ENCODE measurements around the gene RAD52.
A peak's percentile ranks its signal among the peaks of the same experiment; 100 is the strongest.

Gene RAD52

DNA sequence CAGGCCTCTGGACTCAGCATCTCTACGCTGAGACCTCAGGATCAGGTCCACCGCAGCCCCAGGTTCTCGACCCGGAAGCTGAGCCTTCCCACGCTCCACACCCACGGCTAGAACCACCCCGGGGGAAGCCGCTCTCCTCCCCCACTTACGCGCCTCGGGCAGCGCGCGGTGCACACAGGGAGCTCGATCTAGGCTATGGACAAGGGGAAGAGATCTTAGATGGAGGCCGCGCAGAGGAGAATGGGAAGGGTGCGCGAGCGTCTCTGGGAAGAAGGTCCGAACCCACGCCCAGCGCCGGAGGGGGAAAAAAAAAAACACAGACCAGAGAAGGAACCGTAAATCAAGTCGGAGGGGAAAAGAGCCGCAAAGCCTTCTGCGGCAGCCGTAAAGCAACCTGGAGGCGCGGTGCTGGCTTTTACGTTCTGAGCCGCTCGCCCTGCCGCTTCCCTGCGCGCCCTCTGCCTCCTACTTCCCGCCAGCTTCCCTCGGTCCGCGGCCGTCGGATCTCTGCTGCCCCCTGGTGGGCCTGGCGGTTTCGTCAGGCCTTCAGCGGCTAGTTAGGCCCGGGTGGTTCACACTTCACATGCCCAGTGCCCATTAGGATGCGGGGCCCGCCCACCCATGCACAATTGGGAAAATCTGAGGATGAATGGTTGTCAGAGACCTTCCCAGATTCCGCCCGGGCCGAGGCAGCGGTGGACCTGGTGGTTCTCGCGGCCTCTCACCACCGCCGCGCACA, at the start of gene RAD52:
RAD52 (minus strand) TSS at position 242 of the 739 bp plus-strand sequence. CDS start 16,636 bp downstream, outside the sequence.
- peak; percentile 97 for DNase-seq

- DNase-seq = no peak
Measured at GRCh38 chr12:998020-998874, 48.8 kb upstream of the RAD52 start.

GRCh38 chr12:997505-997904, 48.0 kb upstream of the RAD52 start:
- no peak for DNase-seq

DNA sequence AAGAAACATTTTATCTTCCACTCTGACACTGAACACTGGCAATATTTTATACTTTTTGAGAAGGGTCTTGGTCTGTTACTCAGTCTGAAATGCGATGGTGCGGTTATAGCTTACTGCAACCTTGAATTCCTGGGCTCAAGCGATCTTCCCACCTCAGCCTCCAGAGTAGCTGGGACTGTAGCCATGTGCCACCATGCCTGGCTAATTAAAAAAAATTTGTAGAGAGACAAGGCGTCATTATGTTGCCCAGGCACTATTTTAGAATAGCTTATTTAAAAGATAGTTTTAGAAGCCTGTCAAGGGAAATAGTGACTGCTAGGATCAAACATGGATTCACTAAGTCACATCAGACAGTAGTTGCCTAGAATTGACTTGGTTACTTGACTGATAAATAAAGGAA, 47.4 kb upstream of the RAD52 start:
- no peak for DNase-seq

- no peak for DNase-seq
Measured at GRCh38 chr12:992647-993046, 43.2 kb upstream of the RAD52 start.

GRCh38 chr12:991350-992333, 42.1 kb upstream of the RAD52 start:
- no peak for DNase-seq

DNA sequence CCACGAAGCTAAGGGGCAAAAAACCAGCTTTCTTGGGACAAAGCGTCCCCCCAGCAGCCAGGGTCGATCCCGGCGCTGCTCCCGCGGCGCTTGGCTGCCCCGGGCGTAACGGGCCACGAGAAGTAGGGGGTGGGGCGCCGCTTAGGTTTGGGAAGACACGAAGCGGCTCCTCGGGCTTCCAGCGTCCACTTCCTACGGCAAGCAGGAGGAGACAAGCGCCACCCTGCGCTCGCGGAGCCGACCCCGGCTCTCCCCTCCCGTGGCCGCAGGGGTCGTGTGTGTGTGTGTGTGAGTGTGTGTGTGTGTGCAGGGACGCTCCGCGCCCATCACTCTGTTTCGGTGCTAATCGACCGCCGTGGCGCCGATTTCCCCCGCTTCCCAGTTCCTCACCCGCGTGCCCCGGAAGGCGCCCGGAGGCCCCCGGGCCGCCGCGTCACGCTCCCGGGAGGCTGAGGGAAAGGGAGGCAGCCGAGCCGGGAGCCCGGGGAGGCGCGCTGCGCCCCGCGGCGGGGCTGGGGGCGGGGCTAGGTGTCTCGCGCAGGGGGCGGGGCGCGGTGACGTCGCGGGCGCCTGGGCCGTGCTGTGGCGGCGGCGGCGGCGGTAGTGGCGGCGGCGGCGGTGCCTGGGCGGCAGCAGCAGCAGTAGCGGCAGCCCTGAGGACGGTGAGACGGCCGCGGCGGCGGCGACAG, 41.3 kb upstream of the RAD52 start, which contains the start of gene ERC1:
ERC1 (plus strand) TSS at position 563 of the 689 bp plus-strand sequence. CDS start 36,681 bp downstream, outside the sequence.
- peak; percentile 78 to 89 for DNase-seq

DNA sequence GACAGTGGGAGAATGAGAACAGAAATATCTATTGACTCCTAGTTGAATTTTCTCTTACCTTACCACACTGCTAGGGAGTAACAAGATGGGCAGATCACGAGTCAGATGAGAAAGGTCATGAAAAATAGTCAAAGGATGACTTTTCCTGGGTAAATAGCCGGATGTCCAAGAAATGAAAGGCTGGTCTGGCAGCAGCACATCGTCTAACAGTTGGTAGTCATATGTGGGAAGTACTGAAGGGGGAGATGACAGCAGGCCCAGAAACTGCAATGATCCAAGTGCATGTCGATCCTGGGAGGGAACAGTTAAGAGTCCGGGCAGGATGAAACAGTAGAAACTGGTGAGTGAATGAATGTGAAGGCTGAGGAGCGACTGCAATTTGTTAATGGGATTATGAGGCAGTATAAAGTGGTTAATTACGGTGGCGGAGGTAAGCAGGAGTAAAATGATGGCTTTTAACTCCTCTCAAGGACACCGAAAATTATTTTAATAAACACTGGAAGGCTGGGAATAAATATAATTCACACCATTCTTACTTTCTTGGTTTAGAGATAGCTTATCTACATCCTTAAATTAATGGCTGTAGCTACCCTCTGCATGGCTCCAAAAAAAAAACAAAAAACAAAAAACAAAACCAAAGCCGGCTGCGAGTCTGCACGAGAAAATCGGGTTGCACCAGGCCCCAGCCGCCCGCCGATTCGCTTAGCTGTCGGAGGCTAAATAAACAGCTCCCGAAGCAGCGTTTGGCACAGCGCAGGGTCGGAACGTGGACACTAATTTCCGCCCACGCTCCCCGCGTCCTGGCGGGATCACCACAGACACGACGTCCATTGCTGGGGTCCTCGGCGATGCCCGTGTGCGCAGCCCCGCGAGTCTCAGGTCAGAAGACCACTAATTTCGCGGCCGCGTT, 40.5 kb upstream of the RAD52 start:
- peak; percentile 5 to 48 for DNase-seq

DNA sequence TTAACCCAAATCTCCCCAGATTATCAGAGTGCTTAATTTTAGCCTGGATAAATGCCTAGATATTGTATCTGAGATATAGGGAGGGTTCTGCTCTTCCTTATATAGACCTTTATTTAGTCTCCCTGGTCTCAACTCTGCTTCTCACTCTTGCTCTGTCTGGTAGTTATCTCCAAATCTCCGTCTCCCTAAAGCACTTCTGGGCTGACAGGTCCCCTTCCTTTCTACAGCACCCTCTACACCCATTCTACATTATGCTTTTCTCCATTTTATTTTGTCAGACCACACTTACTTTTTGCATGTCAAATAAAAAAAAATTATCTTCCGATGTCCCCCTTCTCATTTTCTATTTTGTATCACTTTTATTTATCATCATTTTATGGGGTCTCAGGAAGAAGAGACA, 39.6 kb upstream of the RAD52 start:
- no peak for DNase-seq

DNA sequence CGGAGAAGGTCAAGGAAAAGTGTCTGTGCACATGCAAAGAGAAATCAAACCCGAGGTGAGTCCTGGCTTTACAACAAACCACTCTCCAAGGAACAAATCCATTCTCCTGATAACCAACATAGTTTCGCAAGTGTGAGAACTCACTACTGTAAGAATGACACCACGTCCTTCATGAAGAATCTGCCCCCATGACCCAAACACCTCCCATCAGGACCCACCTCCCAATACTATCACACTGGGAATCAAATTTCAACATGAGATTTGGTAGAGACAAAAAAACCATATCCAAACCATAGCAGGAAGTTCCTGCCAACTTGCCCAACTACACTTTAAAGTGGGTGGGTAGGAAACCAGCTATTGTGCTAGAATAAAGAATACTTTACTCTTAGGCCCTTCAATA, 39.2 kb upstream of the RAD52 start:
- no peak for DNase-seq

DNA sequence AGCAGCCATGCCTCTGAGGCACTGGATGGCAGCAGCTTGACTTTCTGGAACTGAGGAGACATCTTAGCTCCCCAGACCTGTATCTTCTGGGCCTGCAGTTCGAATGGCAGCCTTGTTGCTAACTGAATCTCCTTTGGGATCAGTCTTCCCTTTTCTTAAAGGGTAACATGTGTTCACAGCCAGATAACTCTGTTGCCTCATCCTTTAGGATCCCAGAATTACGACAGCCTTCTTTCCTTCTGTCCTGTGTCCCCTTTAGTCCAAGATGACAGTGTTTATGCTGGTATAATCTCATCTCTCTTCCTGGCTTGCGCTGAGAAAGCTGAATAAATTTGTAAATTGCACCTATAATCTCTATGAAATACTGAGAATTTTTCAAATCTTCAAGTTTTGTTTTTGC, 32.5 kb upstream of the RAD52 start:
- DNase-seq = no peak

DNA sequence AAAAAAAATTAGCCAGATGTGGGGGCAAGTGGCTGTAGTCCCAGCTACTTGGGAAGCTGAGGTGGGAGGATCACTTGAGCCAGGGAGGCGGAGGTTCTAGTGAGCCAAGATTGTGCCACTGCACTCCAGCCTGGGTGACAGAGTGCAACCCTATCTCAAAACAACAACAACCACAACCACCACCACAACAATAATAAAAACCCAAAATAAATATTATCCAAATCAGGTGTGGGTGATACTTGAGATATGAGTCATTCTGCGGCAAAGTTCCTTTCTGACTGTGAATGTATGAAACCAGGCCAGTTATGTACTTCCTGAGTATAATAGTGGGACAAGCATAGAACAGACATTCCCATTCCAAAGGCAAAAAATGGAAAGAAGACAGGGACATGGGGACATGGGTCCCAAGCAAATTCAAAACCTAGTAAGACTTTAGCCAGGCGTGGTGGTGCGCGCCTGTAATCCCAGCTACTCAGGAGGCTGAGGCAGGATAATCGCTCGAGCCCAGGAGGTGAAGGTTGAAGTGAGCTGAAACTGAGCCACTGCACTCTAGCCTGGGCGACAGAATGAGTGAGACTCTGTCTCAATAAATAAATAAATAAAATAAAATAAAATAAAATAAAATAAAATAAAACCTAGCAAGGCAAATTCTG, 31.8 kb upstream of the RAD52 start:
- DNase-seq = no peak

DNA sequence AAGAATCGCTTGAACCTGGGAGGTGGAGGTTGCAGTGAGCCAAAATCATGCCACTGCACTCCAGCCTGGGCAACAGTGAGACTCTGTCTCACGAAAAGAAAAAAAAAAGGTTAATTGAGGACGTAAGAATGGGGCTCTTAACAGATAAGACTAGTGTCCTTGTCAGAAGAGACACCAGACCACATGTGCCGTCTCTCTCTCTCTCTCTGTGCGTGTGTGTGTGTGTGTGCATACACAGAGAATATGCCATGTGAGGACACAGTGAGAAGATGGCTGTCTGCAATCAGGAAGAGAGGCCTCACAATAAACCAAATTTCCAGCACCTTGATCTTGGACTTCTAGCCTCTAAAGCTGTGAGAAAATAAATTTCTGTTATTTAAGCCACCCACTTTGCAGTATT, 29.9 kb upstream of the RAD52 start:
- DNase-seq = no peak

DNA sequence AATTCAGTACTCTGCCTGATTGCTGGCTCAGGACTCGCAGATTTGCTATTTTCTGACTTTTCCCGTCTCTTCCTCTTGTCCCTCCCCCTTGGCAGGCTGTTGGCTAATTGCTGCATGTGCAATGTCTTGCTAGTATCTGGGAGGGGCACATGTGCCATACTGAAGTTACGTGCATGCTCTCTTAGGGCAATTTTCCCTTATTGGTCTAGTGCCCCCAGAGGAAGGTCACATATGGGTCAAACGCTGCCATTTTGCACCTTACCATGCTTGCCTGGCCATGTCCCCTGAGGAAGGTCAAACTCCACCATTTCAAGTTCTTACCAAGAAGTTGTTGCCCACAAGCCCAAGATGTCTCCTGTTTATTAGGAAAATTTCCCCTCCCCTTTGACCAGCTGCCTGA, 27.7 kb upstream of the RAD52 start:
- DNase-seq = no peak

DNA sequence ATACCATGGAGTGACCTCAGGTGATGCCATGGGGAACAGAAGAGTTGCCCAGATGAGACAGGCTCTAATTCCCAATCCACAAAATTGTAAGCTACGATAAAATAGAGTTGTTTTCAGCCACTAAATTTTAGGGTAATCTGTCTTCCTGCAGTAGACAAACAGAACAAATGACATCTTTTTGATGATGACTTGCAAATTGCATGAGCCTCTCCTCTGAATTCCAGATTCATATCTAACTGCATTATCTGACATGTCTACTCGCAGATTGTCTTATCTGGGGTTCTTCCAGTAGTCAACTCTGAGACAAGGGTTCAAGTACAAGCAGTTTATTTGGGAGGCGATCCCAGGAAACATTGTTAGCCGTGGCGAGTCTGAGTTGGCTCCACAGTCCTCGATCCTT, 27.1 kb upstream of the RAD52 start:
- no peak for DNase-seq

DNA sequence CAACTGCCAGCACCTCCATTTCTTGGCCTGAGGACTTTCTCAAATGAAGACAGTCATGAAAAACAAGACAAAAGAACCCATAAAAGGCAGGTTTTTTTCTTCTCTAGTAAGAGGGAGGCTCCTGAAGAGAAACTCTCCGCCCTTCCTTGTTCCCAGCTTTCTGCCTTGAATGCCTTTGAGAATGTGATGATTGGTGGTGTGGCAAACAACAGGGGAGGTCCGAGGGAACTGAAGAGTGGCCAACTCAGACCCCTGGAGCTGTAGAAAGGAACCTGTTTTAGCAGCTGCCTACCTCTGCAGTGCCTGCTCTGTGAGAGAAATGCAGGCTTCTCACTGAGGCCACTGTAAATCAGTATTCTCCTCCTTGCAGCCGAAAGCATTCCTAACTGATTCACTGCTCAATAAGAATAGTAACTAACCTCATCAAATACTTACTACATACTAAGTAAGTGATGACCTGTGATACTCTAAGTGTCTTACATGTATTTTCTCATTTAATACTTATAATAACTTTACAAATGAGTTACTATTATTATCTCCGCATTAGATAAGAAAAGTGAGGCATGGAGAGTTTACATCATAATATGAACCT, 24.9 kb upstream of the RAD52 start:
- DNase-seq = no peak

- no peak for DNase-seq
Measured at GRCh38 chr12:971991-972390, 22.5 kb upstream of the RAD52 start.

DNA sequence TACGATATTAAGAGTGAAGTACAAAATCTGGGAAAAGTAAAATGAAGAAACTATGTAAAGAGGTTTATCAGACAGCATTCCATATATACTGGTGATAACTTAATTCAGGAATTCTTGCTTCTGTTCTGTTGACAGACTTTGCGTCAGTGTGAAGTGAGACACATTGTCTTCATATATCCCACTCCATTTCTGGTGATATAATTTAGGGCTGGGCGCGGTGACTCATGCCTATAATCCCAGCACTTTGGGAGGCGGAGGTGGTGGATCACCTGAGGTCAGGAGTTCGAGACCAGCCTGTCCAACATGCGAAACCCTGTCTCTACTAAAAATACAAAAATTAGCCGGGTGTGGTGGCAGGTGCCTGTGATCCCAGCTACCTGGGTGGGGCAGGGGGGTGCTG, 20.3 kb upstream of the RAD52 start:
- no peak for DNase-seq

DNA sequence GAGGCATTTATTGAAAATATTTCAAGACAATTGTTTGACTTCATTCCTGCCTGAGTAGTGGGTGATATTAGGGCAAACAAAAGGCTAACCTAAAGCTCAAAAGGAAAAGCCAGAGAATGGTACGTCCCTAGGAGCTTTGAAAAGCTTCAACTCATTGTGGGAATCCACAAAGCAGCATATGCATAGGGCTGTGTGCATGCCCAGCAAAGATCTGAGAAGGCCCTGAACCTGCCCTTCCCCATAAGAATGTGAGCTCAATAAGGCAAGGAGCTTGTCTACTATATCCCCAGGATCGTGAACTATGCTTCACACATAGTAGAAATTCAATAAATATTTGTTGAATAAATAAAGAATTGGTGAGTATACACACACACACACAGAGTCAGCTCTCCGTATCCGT, 19.1 kb upstream of the RAD52 start:
- no peak for DNase-seq

DNA sequence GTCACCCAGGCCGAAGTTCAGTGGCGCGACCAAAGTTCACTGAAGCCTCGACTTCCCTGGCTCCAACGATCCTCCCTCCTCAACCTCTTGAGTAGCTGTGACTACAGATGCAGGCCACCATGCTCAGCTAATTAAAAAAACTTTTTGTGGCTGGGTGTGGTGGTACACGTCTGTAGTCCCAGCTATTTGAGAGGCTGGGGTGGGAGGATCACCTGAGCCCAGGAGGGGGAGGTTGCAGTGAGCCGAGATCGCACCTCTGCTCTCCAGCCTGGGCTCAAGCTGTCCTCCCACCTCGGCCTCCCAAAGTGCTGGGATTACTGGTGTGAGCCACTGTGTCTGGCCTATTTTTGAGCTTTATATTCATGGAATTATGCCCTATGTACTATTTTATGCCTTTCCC, 18.1 kb upstream of the RAD52 start:
- DNase-seq = no peak

All from CD4-positive, alpha-beta T cell treated with Interferon alpha-2 for 1 hour (primary cell).